22Rv1 (cell line): ENCODE results near the gene ACOT7.

Source experiments
- CTCF ChIP-seq: fragments of 450-650 bp; IDR thresholded peaks from 2 replicates; pipeline ENCODE4 v1.5.1; 2017; ENCODE audit warnings: mild to moderate bottlenecking
- ZFX ChIP-seq: fragments of 450-650 bp; IDR thresholded peaks from 2 replicates; pipeline ENCODE4 v1.6.1; 2017; ENCODE audit warnings: antibody characterized with exemption, borderline replicate concordance

GRCh38 chr1:6245086-6245868 is 148.3 kb downstream of the ACOT7 start:
- TF ChIP-seq CTCF (peak; percentile 83), ZFX (no peak)
